Dermis microvascular lymphatic vessel endothelial cell (primary cell): ENCODE measurements around the gene DOCK10. TPM values are rescaled to one million over a fixed set of nuclear protein-coding genes. Genes with fewer than 3 reads are reported as not detected.
"Not testable (repeated sequence)": the region's sequence is repeated elsewhere in the genome, so short reads cannot be mapped to it uniquely, and the experiment has no call there.

Source experiments
- DNase-seq, 2 donors: peaks; one replicate each; pipeline versions ENCODE4 v3.0.0 to v3.0.0-alpha.2; 2010; ENCODE audit warnings: low read depth in 2 of 2
- total RNA-seq: library from RNA; depleted of rRNA; stranded (reverse); fragments of >200 nt; gene quantifications from 2 replicates; pipeline ENCODE4 v1.2.1, GENCODE V29; 2014

Gene DOCK10
- total RNA-seq, 1 donor from 2014 or later = 4.6 TPM

- DNase-seq = no peak
These were observed 120.0 kb downstream of the DOCK10 start for GRCh38 chr2:224922142-224922727.

- no peak for DNase-seq
These were observed 122.7 kb downstream of the DOCK10 start for GRCh38 chr2:224919472-224920110.

GRCh38 chr2:224918626-224919471, 123.4 kb downstream of the DOCK10 start:
- DNase-seq = no peak

- DNase-seq = not testable (repeated sequence)
These were observed 125.0 kb downstream of the DOCK10 start for GRCh38 chr2:224917246-224917645.

GRCh38 chr2:224915136-224915535, 127.1 kb downstream of the DOCK10 start:
- DNase-seq = peak in 1 of 2 donors; percentile 30

GRCh38 chr2:224910574-224910925, 131.7 kb downstream of the DOCK10 start:
- DNase-seq = peak in 1 of 2 donors; percentile 59

DNA sequence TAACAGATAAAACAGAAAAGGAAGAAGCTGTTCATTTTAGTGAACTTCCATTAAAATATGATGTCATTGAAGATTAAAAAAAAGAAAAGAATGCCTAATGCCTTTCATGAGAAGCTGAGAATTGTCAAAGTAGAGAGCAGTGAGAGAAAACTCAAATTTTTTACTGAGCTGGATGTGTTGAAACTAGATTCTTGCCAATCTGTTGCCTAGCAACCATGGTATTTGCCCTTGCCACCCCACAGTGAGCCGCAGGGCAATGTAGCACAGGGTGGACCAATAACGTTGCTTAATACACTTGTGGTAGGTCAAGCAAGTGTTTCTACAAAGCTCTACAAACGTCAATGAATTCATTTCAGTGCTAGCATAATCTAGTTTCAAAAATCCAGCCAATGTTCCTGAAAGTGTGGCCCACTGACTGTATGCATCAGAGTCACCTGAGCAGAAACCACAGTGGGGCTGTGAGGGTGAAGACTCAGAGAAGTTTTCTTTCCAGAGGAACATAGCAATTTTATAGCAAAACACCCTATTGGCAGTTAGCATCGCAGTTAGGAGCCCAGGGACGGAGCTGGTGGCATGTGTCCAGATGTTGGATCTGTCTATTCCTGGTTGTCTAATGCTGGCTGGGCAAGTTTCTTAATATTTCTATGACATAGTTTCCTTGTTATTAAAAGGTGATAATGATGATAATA, 132.2 kb downstream of the DOCK10 start:
- DNase-seq = peak; percentile 3 to 27

- DNase-seq = no peak
These were observed 133.4 kb downstream of the DOCK10 start for GRCh38 chr2:224908818-224909217.

GRCh38 chr2:224904381-224904780, 137.9 kb downstream of the DOCK10 start:
- DNase-seq = peak in 1 of 2 donors; percentile 20

DNA sequence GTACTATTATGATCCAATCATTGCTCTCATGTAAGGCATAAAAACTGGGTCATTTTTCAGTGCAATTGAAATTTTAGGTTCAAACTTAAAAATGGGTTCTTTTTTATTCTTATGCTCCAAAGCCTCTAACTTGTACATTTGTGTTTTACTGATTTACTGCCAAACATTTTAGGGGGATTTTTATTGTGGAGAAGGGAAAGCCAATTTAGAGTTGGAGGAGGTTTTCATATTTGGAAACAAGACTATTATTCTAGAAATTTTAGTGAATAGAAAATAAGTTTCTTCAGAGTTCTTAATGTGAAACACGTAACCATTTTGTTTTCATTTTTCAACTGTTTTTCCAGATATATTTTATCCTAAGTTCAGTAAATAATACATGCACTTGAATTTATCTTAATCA, 138.6 kb downstream of the DOCK10 start:
- no peak for DNase-seq

DNA sequence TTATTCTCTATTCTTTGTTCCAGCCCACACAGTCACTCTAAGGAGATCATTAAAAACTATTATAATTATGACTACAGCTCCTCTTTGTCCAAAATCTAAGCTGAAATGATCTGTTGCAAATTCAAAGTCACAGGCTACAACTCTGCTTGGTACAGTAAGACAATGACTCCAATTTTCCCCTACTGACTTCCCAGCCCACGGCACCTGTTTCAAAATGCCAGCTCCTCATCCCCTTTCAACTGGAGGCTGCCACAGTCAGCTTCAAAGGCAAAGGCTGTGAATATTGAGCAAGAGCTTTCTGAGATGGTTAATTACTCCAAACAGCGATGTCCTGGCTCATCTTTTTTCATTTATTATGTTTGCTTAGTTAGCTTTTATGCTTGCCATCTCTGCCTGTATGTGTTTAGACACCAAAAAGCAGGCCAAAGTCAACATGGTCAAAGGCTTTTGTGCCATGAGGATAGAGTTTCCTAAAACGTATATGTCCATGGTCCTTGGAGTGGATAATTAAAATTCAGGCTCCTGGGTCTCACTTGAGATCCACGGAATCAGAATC, 141.1 kb downstream of the DOCK10 start:
- no peak for DNase-seq

- no peak for DNase-seq
These were observed 146.9 kb downstream of the DOCK10 start for GRCh38 chr2:224895377-224895776.

GRCh38 chr2:224894356-224894755, 147.9 kb downstream of the DOCK10 start:
- no peak for DNase-seq

GRCh38 chr2:224893848-224894247, 148.4 kb downstream of the DOCK10 start:
- no peak for DNase-seq

GRCh38 chr2:224892574-224893204, 149.6 kb downstream of the DOCK10 start:
- no peak for DNase-seq

GRCh38 chr2:224890372-224890771, 151.9 kb downstream of the DOCK10 start:
- DNase-seq = no peak

DNA sequence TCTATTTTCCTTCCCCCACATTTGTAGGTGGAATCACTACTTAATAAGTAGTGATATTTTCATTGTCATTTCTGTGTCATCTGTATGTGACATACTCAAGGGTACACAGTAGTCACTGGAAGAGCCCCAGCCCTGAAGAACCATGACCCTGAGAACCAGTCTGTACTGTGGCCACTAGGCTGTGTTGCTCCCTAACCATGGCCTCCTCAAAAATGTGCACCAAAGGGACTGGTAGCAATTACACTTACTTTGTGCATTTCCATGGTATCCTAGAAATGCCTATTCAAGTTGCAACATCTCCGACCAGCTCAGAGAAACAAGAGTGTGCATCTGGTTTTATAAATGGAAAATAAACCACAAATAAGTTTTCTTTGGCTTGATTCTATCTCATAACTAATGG, 155.1 kb downstream of the DOCK10 start:
- no peak for DNase-seq

DNA sequence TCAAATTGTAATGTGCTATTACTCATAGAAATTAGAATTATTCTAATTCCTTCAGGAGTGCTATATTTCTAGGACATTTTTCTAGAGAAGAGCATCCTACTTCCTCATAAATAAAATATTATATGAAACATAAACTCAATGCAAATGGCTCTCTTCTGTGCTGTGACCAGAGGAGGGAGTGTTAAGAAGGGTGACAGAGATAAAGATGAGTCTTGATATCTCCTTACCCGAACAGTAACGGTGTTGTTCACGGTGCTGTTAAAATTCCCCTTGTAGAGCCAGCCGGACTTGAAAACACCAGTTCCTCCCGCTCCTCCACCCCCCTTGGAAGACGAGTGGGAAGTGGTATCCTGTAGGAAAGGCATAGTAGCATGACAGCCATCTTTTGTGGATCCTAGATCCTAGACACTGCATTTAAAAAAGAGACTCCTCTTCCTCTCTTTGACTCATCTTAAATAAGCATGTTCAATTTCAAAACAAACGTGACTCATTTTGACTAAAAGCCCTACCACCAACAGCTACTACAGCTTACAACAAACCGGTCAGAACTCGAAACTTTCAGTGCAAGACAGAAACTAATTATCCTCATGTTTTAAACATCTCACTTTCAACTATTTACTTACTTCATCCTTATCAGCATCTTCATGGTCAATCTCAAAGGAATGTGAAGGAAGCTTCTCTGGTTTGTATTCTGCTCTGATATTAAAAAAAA, 156.3 kb downstream of the DOCK10 start:
- DNase-seq = peak in 1 of 2 donors; percentile 59

DNA sequence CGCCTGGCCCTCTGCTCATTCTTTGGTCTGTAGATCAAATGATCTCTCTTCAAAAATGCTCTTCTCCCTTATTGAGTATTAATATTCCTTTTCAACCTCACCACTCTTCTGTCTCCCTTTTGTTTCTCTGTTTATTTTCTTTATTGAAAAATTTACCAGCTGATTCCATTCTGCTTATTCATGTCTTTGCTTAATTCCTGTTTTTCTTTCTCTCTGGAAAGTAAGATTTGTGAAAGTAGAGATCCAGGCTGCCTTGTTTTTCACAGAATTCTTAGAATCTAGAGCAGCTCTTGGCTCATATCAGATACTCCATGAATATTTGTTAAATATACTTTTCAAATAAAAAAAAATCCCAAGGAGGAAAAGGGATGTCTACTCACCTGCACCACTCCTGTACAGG, 157.0 kb downstream of the DOCK10 start:
- no peak for DNase-seq

DNA sequence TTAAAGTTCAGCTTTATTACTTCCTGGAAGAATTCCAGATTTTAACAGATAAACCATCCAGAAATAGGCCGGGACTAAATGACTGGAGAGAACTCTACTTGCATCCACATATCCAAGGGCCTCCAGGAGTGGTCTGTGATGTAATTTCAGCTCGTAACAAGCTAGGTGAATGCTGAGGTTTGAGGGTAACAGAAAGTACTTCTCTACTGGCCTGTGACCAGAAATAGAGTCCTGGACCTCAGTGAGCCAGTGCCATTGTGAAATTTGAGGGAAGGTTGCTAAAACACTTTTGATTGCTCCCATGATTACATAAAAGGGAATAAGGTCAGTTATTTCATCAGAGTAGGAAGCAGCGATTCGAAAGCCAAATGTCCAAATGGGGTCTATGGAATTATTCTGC, 158.1 kb downstream of the DOCK10 start:
- no peak for DNase-seq

DNA sequence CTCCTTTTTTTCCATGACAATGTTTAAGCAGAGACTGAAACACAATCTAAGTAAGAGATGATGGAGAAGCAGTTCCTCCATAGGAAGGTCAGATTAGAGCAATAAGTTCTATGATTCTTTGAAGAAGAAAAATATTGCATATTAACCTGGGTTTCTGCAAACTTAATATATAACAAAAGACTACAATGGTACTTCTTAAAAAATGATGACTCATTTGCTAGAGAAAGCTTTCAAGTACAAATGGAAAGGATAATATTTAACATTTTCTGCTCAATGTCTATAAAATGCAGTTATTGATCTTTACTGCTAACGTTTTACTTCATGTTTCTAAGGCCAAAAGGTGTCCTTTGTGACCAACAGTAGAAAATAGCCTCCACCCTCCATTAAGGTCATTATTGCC, 158.6 kb downstream of the DOCK10 start:
- no peak for DNase-seq
